Measurements from ENCODE around the gene C19orf38.

Gene C19orf38

DNA sequence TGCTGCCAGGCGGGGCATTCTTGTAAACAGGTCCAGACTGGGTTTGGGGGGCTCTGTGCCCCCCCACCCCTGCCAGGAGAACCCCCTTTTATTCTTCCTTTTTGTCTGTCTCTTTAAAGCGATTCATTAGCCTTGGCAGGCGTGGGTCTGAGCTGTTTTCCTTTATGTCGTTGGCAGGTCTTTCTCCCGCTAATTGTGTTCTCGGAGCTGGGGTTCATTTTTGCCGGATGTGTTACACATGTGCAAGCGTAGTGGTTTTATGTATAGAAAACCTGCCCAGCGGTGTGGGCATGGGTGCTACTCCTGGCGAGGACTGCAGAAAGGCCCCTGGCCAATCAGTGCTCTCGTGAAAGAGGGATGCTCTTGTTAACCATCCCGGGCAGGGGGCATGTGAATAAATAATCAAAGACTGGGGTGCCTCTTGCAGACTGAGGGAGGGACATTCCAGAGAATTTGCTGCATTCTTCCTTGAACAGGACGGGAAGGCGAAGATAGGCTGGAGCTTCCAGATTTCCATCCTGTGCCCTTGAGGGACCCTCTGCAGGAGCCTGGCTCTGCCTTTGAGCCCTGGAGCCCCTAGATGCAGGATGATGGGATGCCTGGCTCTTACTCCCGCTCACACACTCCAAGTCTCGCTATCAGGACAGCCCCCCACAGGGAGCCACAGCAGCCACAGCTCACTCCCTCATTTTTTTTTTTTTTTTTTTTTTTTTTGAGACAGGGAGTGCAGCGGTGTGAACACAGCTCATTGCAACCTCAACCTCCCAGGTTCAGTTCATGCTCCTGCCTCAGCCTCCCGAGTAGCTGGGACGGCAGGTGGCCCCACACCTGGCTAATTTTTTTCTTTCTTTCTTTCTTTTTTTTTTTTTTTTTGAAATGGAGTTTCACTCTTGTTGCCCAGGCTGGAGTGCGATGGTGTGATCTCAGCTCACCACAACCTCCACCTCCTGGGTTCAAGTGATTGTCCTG lies 37.3 kb downstream of the C19orf38 start:
- Histone ChIP-seq H3K36me3 (ENCODE audit: insufficient read depth, low read length) (no peaks in the 10 kb centered on the region), H3K4me1 (ENCODE audit: insufficient read depth, low read length, poor library complexity, severe bottlenecking) (no peaks in the 10 kb centered on the region), H3K9me2 (replicated peaks; ENCODE audit: low read depth, low read length) (no peaks in the 10 kb centered on the region), H3K27me3 (ENCODE audit: insufficient read depth, low read length, poor library complexity, severe bottlenecking) (no peaks in the 10 kb centered on the region), H4K20me1 (ENCODE audit: insufficient read depth, low read length, poor library complexity, severe bottlenecking) (peaks cover 7% of the 10 kb centered on the region), H3K9ac (ENCODE audit: low read depth, low read length, poor library complexity, severe bottlenecking) (no peak overlapping the region), H3K79me2 (ENCODE audit: insufficient read depth, low read length) (peaks cover 47% of the 10 kb centered on the region), H3K9me3 (ENCODE audit: insufficient read depth, low read depth, low read length) (no peaks in the 10 kb centered on the region), H2AFZ (ENCODE audit: low read length) (no peak overlapping the region), H3K4me2 (ENCODE audit: low read depth, low read length, poor library complexity, severe bottlenecking) (no peak overlapping the region), H3K4me3 (ENCODE audit: low read length, poor library complexity, severe bottlenecking) (no peak overlapping the region), H3F3A (ENCODE audit: low read depth) (no peaks in the 10 kb centered on the region)
- TF ChIP-seq, protein P1, sequence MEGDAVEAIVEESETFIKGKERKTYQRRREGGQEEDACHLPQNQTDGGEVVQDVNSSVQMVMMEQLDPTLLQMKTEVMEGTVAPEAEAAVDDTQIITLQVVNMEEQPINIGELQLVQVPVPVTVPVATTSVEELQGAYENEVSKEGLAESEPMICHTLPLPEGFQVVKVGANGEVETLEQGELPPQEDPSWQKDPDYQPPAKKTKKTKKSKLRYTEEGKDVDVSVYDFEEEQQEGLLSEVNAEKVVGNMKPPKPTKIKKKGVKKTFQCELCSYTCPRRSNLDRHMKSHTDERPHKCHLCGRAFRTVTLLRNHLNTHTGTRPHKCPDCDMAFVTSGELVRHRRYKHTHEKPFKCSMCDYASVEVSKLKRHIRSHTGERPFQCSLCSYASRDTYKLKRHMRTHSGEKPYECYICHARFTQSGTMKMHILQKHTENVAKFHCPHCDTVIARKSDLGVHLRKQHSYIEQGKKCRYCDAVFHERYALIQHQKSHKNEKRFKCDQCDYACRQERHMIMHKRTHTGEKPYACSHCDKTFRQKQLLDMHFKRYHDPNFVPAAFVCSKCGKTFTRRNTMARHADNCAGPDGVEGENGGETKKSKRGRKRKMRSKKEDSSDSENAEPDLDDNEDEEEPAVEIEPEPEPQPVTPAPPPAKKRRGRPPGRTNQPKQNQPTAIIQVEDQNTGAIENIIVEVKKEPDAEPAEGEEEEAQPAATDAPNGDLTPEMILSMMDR (conservative IDR thresholded peaks at IDR 0.05; ENCODE audit: low read length) = no peak
- TF ChIP-seq EZH2phosphoT487 (IDR thresholded peaks at IDR 0.05; ENCODE audit: borderline replicate concordance) = no peak

DNA sequence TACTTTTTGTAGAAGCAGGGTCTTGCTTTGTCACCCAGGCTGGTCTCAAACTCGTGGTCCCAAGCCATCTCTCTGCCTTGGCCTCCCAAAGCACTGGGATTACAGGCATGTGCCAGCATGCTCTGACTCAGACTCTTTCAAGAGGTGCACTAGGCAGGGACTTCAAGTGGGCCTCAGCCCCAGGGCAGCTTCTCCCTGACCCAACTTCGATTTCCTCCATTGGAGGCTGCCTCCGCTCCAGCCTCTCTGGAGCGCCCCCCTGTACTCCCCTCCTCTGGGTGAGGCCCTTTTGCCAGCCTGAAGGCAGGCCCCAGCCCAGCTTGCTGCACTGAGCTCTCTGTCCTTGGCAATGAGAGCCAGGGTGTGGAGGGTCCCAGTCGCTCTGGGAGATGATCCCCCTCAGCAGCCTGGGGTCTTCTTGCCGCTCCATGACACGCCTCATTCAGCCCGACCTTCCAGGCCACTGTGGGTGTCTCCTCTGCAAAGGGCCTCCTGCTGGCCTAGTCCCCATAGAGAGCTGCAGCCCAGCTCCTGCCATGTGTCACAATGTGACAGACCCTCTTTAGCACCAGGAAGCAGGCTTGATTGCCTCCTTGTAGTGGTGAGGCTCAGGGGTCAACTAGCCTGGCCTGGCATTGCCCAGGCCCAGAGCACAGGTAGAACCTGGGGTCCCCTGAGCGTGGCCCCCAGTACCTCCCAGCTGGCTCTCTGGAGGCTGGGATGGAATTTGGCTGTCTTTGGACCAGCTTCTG lies 39.6 kb downstream of the C19orf38 start:
- Histone ChIP-seq H3K36me3 (ENCODE audit: insufficient read depth, low read length) (no peaks in the 10 kb centered on the region), H3K9ac (ENCODE audit: low read depth, low read length, poor library complexity, severe bottlenecking) (no peak overlapping the region), H3K27me3 (ENCODE audit: insufficient read depth, low read length, poor library complexity, severe bottlenecking) (no peaks in the 10 kb centered on the region), H3K9me2 (replicated peaks; ENCODE audit: low read depth, low read length) (no peaks in the 10 kb centered on the region), H2AFZ (ENCODE audit: low read length) (no peak overlapping the region), H3K9me3 (ENCODE audit: insufficient read depth, low read depth, low read length) (no peaks in the 10 kb centered on the region), H3K79me2 (ENCODE audit: insufficient read depth, low read length) (peaks cover 46% of the 10 kb centered on the region; the same call in 1 of the 2 replicates), H3K4me2 (ENCODE audit: low read depth, low read length, poor library complexity, severe bottlenecking) (no peak overlapping the region), H3K4me3 (ENCODE audit: low read length, poor library complexity, severe bottlenecking) (no peak overlapping the region), H4K20me1 (ENCODE audit: insufficient read depth, low read length, poor library complexity, severe bottlenecking) (peaks cover 6% of the 10 kb centered on the region), H3F3A (ENCODE audit: low read depth) (no peaks in the 10 kb centered on the region), H3K4me1 (ENCODE audit: insufficient read depth, low read length, poor library complexity, severe bottlenecking) (no peaks in the 10 kb centered on the region)
- TF ChIP-seq, protein P1 (conservative IDR thresholded peaks at IDR 0.05; ENCODE audit: low read length) = no peak
- no peak for TF ChIP-seq EZH2phosphoT487 (IDR thresholded peaks at IDR 0.05; ENCODE audit: borderline replicate concordance)

DNA sequence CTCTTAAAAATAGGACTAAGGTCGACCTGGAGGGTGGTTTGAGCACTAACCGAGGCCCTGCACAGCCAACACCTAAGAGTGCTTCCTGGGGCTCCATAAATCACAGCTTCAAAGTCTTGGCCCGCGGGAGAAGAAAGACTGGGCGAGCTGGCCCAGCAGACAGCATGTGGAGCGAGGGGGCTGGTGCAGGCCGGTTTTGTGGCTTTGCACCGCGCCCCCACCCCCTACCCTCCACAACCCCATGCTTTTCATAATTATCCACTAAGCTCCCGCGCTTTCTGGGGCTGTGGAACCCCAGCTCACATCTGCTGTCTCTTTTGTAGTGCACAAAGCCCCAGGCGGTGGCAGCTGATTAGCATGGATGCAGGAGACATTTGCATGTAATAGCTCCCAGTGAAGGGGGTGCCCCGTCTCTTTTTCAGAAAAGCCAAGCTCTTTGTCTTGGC lies 40.2 kb downstream of the C19orf38 start:
- Histone ChIP-seq H3K9ac (ENCODE audit: low read depth, low read length, poor library complexity, severe bottlenecking) (no peak overlapping the region), H3K9me2 (replicated peaks; ENCODE audit: low read depth, low read length) (no peaks in the 10 kb centered on the region), H3K9me3 (ENCODE audit: insufficient read depth, low read depth, low read length) (no peaks in the 10 kb centered on the region), H3K4me2 (ENCODE audit: low read depth, low read length, poor library complexity, severe bottlenecking) (no peak overlapping the region), H3K4me1 (ENCODE audit: insufficient read depth, low read length, poor library complexity, severe bottlenecking) (no peaks in the 10 kb centered on the region), H3K79me2 (ENCODE audit: insufficient read depth, low read length) (peaks cover 40% of the 10 kb centered on the region; the same call in 1 of the 2 replicates), H3K4me3 (ENCODE audit: low read length, poor library complexity, severe bottlenecking) (no peak overlapping the region), H3K36me3 (ENCODE audit: insufficient read depth, low read length) (no peaks in the 10 kb centered on the region), H3K27me3 (ENCODE audit: insufficient read depth, low read length, poor library complexity, severe bottlenecking) (no peaks in the 10 kb centered on the region), H3F3A (ENCODE audit: low read depth) (no peaks in the 10 kb centered on the region), H4K20me1 (ENCODE audit: insufficient read depth, low read length, poor library complexity, severe bottlenecking) (peaks cover 4% of the 10 kb centered on the region), H2AFZ (ENCODE audit: low read length) (no peak overlapping the region)
- TF ChIP-seq, protein P1 (conservative IDR thresholded peaks at IDR 0.05; ENCODE audit: low read length) = no peak
- TF ChIP-seq EZH2phosphoT487 (IDR thresholded peaks at IDR 0.05; ENCODE audit: borderline replicate concordance) = no peak

Measured in Loucy (cell line).